Kasumi-1 (cell line): ENCODE measurements around the gene CHRNA1.
A peak's percentile ranks its signal among the peaks of the same experiment; 100 is the strongest.

ENCODE experiments used
- DNase-seq, 2 experiments: peaks; one replicate each; lab custom pipeline; 2025; lab: John Stamatoyannopoulos, UW

Gene CHRNA1

DNA sequence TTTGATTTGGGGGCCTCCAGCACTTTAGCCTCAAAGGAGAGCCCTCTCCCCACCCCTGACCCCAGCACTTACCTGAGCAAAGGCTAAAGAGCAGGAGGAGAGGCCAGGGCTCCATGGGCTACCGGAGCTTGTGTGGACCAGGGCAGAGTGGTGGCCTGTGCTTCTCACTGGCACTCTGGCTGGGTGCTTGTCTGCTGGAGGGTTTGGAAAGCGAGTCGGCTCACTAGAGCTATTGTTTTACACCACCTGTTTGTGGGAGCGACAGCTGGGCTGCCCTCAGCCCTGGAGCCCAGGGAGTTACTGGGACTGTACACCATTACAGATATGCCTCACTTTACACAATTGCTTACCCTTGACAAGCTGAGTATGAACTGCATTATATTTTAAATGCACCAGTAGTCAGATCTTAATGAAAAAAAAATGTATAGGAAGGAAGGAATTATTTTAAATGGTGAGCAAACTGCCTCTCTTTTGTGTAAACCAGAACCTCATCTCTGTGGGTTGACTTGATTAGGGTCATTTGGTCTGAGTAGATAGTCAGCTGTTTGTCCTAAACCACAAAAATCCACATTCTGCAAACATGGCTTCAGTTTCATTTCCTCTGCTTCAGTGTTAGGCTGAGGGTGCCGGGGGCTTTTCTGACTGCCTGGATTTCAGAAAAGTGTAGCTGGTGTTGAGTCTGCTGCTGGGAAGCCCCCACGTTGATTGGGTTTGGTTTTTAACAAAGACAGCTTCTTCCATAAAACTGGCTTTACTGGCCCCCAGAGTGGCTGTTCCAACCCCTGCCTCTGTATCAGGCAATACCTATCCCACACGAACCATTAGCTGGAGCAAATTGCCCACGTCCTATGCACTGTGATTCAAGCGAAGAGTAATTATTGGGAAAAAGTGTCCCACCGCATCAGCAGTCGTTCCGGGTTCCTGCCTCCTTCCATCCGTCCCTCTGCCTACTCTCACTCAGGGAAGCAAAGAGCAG is at the start of gene CHRNA1:
Gene CHRNA1 (minus strand): TSS at position 193 of the 976 bp plus-strand sequence. CDS start 78 bp downstream, at position 115.
- no peak for DNase-seq

DNA sequence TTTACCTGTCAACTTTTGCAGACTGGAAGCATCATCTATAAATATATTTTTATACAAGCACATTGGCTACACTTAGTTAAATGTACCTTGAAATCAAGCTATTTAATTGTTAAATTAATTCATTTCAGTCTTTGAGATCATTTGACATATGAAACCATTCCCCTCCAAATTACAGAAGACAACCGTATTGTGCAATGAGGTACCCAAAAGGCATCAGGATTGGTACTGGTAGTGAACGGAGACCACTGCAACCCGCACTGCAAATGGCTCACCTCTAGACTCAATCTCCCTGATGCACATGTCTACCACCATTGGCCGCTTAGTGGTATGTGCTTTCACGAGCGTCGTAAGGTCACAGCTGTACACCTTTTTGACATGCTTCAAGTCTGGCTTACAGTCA is 47.8 kb upstream of the CHRNA1 start:
- no peak for DNase-seq

DNA sequence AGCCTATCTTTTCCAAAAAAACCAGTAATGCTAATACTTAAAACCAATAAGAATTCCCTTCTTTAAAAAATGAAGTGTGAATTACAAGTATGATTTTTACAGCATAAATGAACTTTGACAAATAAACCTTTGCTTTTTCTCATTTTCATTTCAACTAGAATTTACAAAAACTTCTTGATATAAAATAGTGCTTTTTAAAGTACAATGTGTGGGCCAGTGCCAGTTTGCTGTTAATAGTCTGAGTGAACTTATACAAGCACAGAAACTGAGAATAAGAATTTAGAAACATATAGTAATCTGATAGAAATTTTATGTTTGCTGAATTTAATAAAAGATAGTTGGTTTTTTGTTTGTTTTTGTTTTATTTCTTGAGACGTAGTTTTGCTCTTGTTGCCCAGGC is 43.7 kb upstream of the CHRNA1 start:
- no peak for DNase-seq

DNA sequence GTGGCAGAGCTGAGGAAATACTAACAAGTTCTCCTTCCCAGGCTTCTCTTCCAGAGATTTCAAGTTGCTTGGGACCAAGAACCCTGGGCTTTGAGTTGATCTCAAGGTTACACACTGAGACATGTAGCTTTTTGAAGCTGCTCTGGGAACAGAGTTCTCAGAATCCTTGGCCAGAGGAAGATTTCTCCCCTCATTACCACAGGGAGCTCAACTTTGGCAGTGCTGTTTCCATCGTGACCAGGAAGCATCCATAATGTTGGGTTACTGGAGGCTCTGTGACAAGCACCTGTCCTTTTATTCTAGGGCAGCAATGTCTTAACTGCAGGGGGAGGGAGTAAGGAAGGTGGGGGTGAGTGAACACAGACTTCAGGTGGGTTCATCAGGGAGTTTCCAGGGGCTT is 41.5 kb upstream of the CHRNA1 start:
- DNase-seq = no peak

DNA sequence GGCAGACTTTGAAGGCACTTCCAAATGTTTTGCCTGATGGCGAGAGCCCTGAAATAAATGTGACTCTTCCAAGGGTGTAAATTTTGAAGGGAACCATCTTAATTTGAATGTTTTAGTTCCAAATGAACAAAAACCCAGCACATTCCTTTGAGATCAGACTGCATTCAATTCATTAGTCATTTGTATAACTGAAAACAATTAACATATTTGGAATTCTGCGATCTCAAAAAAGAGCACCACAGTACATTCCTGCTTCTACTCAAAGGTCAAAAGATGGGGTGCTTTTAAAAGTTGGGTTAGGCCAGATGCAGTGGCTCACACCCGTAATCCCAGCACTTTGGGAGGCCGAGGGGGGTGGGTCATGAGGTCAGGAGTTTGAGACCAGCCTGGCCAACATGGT is 38.2 kb upstream of the CHRNA1 start:
- DNase-seq = no peak

DNA sequence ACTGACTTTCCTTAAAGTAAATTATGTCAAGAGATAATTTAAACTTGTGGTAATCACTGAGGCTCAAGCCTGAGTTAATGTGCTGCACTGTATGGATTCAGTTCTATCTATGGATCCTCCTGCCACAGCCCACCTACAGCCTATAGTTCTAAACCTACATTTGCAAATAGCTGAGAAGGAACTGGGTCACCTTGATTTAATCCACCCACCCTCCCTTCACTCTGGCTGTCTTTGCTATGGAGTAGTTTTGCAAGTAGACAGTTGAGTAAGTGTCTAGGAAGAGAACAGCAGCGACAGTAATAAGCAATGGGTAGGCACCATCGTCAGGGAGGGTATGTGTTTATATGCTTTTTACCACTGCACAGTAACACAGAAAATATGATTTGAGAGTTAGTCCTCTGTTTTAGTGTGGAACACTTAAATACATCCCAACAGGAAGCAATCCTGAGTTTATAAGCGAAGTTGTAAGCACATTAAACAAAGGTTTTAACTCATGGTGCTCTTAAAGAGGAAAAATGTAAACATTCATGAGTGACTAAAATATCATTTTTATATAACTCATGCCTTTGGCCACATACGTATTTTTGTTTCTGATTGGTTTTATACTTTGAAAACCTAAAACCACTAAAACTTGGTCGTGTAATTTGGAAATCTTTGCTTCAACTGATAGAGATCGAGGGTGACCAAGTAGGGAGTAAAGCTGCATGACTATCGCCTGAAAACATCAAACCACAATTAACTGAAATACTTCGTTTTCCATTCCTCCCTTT is 36.3 kb upstream of the CHRNA1 start:
- DNase-seq = no peak

DNA sequence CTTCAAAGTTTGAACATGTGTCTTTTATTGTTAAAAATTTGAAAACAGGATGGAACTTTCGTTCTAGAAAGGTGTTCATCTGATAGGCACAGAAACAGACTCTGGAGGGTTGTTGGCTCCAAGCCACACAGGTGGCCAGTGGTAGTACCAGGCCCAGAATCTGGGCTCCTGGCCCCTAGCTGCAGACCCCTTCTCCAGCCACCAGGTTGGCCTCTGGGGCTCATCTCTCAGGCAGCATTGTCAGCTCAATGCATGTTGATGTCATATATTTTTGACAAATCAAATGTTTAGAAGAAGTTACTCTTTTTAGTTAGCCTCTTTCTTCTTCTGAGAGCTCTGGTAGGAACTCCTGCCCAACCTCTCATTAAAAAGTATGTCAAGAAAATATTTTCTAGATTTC is 34.5 kb upstream of the CHRNA1 start:
- no peak for DNase-seq

DNA sequence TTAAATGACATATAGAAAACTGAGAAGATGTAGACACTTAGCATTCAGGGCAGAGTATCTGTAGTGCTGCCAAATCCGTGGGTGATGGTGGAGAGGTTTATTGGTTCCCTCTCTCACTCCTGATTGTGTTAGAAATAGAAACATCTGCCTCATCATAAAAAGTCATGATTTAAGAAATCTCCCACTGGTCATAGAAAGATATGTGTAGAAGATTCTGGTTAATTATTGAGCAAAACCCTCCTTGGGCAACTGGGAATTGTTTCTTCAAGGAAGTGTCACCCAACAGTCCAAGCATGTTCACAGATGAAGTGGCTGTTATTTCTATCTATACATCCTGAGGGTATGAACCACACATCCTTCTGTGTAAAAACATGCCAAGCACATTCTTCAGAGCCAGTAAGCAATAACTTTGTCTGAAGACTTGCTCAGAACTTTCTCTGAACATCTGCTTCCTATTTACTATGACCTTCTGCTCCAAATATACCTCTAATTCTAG is 33.6 kb upstream of the CHRNA1 start:
- DNase-seq = peak in 1 of 2 experiments; percentile 11

DNA sequence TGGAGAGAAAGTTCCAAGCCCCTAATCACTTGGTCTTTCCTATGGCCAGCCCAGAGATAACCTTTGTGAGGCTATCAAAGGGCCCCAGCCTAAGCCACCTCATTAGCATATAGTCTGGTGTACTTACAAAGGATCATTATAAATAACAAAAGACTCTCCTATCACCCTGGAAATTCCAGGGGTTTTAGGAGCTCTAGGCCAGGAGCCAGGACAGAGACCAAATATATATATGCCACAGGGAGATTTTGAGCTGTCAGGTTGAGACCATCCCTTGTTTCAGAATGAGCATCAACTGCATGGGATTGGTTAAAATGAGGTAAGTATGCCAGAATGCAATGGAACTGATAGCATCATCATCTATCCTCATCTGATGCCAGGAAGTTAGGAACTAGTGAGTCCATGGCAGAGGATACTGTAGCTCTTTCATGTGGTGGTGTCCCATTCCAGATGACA is 32.1 kb upstream of the CHRNA1 start:
- no peak for DNase-seq

DNA sequence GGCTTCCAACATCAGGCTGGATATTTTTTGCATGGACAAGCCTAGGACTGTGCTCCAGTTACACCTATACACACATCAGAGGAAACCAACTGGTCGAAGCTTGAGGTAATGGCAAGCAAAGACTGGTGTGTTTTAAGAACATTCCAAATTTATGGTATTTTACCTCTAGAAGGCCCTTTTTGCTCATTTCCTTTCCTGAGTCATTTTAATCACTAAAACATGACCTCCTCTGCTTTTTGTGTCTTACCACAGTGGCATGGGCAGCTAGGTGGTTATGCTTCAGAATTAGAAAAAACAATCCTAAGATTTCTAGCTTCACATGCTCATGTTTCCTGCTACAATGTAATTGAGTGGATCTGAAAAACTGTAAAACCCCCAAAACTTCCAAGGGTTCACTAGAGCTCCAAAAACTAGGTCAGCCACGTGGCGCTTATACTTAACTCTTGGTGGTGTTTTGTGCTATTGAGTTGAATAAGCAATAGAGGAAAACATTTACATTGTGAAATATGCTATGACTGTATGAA is 30.6 kb upstream of the CHRNA1 start:
- no peak for DNase-seq

DNA sequence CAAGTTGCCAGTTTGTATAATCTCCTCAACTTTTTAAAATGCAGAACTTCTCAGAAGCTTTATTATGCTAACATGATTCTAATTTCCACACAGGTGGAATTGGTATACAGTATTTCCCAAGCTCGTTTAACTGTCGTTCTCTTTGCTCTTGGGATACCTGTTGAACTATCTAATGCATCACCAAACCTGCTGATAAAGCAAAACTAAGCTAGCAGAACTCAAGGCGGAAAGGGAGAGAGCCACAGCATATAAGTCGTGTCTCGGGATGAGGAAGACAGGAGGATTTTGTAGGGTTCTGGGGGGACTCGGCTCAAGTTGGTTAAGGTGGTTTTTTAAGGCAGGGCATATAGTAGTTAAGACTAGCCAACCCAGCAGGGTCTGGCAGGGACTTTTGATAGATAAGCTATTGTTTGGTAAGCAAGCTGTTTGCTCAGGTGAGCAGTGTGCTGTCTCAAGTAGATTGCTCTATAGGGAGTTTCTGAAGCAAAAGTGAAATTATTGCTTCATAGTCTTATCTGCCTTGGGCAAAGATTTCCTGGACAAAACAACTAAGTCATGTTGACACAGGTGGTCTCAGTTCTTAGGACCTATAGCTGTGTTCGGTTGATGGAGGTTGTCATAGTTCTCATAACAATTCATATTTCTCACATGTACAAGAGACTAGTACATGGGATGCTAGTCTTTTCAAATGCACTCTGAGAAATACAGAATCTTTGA is 28.2 kb upstream of the CHRNA1 start:
- DNase-seq = no peak

DNA sequence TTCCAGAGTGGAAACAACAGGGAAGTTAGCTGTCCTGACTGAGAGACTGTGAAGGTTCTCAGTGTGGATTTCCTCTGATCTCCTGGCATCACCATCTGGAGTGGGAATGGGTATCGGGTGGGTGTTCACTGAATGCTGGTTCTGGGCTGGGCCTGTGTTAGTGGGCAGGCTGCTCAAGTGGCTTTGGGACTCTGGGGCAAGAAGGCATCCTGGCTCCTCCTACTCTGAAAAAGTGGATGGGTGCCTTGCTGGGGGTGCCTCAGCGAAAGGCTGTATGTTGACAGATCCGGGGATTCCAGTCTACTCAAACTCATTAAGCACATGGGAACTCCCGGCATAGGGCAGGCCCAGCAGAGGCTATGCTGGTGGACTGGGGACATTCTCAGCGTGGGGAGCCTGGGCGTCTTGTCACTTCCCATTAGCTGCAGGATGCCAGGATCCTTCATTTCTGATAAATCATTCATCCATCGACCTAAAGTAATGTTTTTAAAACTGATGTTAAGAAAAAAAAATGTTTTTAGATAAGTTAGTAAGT is 27.5 kb upstream of the CHRNA1 start:
- DNase-seq = no peak

DNA sequence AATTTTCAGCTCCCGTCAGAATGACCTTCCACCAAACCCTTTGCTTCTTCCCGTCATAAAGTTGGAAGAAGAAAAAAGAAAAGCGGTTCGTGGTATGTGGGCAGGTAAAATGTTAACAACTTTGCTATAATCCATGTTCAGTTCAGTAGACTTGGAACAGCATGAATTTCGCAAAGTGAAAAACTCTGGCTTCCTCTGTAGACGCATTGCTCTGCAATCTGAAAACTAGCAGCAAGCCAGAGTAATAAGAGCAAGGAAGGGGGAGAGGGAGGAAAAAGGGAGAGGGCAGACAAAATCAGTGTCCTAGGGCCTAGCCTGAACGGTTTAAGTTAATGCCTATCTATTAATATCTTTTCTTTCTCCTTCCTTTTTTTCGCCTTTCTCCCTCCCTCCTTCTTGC is 26.7 kb upstream of the CHRNA1 start:
- DNase-seq = no peak

DNA sequence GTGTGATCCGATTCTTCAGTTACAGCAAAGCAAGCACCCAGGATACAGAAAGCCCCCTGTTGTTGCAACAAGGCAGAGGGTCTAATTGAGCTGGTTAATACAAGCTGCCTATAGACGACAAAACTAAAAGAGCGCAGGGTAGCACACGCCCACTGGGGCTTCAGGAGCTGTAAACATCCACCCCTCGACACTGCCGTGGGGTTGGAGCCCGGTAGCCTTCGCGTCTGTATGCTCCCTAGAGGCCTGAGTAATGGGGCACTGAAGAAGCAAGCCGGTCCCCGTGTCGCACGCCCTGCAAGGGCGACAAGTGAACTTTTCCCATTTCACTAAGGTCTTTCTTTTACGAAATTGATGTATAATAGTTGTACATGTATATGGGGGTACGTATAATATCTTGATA is 24.7 kb upstream of the CHRNA1 start:
- no peak for DNase-seq

DNA sequence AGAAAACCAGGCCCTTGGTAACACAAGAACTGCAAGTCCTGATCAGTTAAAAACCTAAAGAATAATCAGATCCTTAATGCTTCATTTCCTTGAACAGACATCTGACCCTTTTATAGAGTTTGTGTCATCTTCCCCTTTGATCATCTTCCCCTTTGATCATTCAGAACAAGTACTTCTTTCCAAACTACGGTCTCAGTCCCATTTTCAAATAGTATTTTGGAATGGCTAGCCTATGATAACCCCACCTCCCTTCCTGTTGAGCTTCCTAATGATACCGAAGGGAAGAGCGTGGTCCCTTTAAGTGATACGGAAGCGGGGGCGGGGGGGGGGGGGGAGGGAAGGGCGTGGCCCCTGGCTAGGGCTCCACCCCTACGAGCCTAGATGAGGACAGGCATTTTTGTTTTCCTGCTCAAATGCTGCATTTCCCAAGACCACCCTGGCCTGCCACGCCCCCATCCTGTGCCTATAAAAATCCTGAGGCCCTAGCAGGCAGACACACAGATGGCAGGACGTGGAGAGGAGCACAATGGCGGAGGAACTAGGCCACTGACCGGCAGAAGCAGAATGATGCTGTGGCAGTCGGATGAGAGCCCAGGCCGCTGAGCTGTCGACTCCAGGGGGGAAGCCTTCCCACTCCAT is 24.1 kb upstream of the CHRNA1 start:
- DNase-seq = no peak

DNA sequence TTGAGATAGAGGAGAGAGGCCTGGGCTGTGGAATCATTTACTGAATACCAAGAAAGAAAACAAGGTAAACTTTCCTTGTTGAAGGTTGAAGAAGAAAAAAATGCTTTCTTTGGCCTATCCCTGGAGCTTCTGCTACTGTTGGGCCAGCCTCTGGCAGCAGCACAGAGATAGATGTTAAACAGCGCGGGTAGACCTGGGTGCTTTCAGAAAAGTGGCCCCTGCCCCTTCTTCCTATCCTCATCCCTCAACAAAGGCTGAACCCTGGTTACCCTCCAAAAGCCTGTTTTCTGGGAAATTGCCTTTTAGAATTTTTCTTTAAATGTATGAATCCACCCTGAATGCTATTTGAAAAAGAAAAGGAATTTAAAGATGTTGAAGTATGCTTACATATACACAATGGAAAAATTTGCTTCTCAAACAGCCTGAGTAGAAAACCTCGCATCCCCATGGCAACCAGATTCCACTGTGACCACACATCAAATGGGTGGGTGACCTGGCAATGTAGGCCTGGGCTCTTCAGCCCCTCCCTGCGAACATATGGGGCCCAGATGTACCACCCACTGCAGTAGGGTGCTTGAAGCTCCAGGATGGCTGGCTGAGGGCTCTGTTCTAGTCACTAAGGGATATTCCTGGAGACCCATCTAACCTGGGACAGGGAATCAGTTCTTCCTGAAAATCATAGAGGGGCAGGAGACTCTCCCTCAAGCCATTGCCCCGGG is 23.4 kb upstream of the CHRNA1 start:
- DNase-seq = no peak

DNA sequence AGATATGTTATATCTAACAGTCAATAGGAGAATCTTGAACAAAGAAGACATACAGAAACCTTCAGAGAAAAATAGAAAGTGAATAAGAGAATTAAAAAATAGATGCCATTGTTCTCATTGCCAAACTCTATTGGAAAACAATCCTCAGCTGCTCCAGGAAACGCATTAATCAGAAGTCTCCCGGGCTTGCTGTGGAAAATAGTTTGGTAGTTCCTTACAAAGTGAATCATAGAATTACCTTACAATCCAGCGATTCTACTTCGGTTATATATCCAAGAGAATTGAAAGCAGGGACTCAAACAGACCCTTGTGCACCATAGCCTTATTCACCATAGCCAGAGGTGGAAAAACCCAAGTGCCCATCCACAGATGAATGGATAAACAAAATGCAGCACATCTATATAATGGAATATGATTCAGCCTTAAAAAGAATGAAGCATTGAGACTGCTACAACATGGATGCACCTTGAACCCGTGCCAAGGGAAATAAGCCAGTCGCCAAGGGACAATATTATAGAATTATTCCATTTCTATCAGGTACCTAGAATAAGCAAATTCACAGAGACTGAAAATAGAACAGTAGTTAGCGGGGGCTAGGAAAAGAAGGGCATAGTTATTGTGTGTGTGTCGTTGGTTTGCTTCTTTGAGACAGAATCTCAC is 21.9 kb upstream of the CHRNA1 start:
- DNase-seq = no peak

DNA sequence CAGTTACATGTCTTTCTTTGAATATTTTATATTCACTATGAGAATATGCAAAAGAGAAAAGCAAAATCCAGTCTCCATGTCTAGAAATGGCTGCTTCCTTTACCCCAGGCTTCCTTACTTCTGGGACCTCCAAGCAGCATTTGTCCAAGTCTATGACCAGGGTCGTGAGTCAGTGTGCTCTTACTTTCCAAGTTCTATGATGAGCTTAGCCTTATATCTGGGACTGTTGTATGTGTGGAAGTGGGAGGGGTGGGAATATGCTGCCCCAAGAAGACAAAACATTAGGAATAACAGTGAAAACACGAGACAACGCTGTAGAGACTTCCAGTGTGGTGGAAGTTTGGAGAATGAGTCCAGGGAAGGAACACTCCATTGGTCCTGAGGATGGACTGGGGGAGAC is 21.2 kb upstream of the CHRNA1 start:
- no peak for DNase-seq

DNA sequence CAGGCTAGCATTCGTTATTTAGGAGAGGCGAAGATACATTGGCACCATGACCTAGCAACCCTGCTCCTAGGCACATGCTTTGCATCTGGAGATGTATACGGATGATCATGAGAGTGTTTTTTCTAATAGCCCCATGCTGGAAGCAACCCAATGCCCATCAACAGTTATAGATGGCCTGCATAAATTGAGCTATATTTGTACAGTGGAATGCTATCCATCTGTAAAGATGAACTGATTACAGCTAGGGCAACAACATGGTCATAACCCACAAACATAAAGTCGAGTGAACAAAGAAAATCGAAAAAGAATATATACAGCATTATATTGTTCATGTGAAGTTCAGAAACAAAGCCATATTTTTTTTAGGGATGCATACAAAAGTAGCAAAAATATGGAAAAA is 20.6 kb upstream of the CHRNA1 start:
- no peak for DNase-seq

DNA sequence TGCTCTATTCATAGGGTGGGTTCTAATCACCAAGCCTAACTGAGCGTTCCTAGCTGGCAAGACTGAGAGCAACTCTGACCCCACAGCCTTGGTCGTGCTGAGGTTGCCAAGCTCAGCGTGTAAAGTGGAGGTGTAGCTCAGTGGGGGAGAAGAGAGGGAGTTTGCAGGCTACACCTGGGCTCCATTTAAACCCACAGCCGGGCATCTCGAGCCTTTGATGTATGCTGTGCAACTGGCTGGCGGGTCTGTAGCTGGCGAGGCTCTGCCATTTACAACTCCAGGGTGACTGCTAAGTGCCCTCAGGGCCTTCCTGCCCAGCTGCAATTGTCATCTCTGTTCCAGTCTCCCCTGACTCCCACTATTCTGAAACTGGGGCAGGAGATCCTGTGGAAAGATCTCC is 20.0 kb upstream of the CHRNA1 start:
- no peak for DNase-seq
